Measurements from ENCODE around the gene SSC4D. TPM values are rescaled to one million over a fixed set of nuclear protein-coding genes. Genes with fewer than 3 reads are reported as not detected.
"Not testable (repeated sequence)": the region's sequence is repeated elsewhere in the genome, so short reads cannot be mapped to it uniquely, and the experiment has no call there.

Gene SSC4D
- total and polyA plus RNA-seq, 4 donors, result 0.28 to 2.1 (median 1.9) TPM

- TF ChIP-seq CTCF (IDR thresholded peaks at IDR 0.05; ENCODE audit: control extremely low read depth, extremely low read depth), result no peak
- Histone ChIP-seq H3K36me3 (ENCODE audit: control insufficient read depth in 4 of 4, insufficient read depth in 4 of 4, low read length in 4 of 4) (no peaks in the 10 kb centered on the region), H3K27me3 (ENCODE audit: control insufficient read depth in 3 of 3, insufficient read depth in 3 of 3, low read length in 2 of 3) (peaks cover 0 to 3% (median 0%) of the 10 kb centered on the region in 3 donors), H3K9me3 (ENCODE audit: control insufficient read depth in 4 of 4, insufficient read depth in 3 of 4, low read length in 3 of 4) (no peaks in the 10 kb centered on the region), H3K27ac (ENCODE audit: low read depth in 1 of 2, low read length in 1 of 2) (no peak overlapping the region), H3K4me3 (no peak overlapping the region), H3K9ac (ENCODE audit: insufficient read depth in 1 of 2, low read length in 2 of 2) (no peak overlapping the region), H3K4me1 (ENCODE audit: control insufficient read depth in 5 of 5, insufficient read depth in 5 of 5, low read length in 5 of 5) (peaks cover 0 to 2% (median 0%) of the 10 kb centered on the region in 5 donors)
- WGBS, 2 donors, result 88 to 90% methylated on average over 5 of the region's 5 CpGs
- DNase-seq, result no peak
- ATAC-seq (ENCODE audit: insufficient read depth, low FRiP score), result no peak
Observed at GRCh38 chr7:76427635-76428034, 18.1 kb upstream of the SSC4D start.

GRCh38 chr7:76426246-76426645, 16.7 kb upstream of the SSC4D start:
- Histone ChIP-seq H3K9ac (ENCODE audit: insufficient read depth in 1 of 2, low read length in 2 of 2) (no peak overlapping the region), H3K27me3 (ENCODE audit: control insufficient read depth in 3 of 3, insufficient read depth in 3 of 3, low read length in 2 of 3) (peaks cover 0 to 3% (median 0%) of the 10 kb centered on the region in 3 donors), H3K4me3 (no peak overlapping the region), H3K36me3 (ENCODE audit: control insufficient read depth in 4 of 4, insufficient read depth in 4 of 4, low read length in 4 of 4) (no peaks in the 10 kb centered on the region), H3K4me1 (ENCODE audit: control insufficient read depth in 5 of 5, insufficient read depth in 5 of 5, low read length in 5 of 5) (peaks cover 0 to 2% (median 0%) of the 10 kb centered on the region in 5 donors), H3K9me3 (ENCODE audit: control insufficient read depth in 4 of 4, insufficient read depth in 3 of 4, low read length in 3 of 4) (no peaks in the 10 kb centered on the region), H3K27ac (ENCODE audit: low read depth in 1 of 2, low read length in 1 of 2) (no peak overlapping the region)
- no peak for TF ChIP-seq CTCF (IDR thresholded peaks at IDR 0.05; ENCODE audit: control extremely low read depth, extremely low read depth)
- 91 to 97% methylated on average over 4 of the region's 4 CpGs for WGBS, 2 donors
- no peak for ATAC-seq (ENCODE audit: insufficient read depth, low FRiP score)
- DNase-seq, result no peak

GRCh38 chr7:76425558-76425957, 16.1 kb upstream of the SSC4D start:
- H3K36me3 ChIP-seq (ENCODE audit: control insufficient read depth in 4 of 4, insufficient read depth in 4 of 4, low read length in 4 of 4); H3K4me1 ChIP-seq (ENCODE audit: control insufficient read depth in 5 of 5, insufficient read depth in 5 of 5, low read length in 5 of 5); H3K9me3 ChIP-seq (ENCODE audit: control insufficient read depth in 4 of 4, insufficient read depth in 3 of 4, low read length in 3 of 4); H3K27ac ChIP-seq (ENCODE audit: low read depth in 1 of 2, low read length in 1 of 2); H3K4me3 ChIP-seq; ATAC-seq (ENCODE audit: insufficient read depth, low FRiP score); H3K27me3 ChIP-seq (ENCODE audit: control insufficient read depth in 3 of 3, insufficient read depth in 3 of 3, low read length in 2 of 3); DNase-seq; H3K9ac ChIP-seq (ENCODE audit: insufficient read depth in 1 of 2, low read length in 2 of 2): not testable (repeated sequence)
- 86 to 97% methylated on average over 4 of the region's 4 CpGs for WGBS, 2 donors

- DNase-seq, result no peak
- H3K9ac ChIP-seq (ENCODE audit: insufficient read depth in 1 of 2, low read length in 2 of 2), result no peak overlapping the region
- TF ChIP-seq CTCF (IDR thresholded peaks at IDR 0.05; ENCODE audit: control extremely low read depth, extremely low read depth), result no peak
- ATAC-seq (ENCODE audit: insufficient read depth, low FRiP score), result no peak
- peaks cover 0 to 2% (median 0%) of the 10 kb centered on the region in 5 donors for H3K4me1 ChIP-seq (ENCODE audit: control insufficient read depth in 5 of 5, insufficient read depth in 5 of 5, low read length in 5 of 5)
- no peaks in the 10 kb centered on the region for H3K36me3 ChIP-seq (ENCODE audit: control insufficient read depth in 4 of 4, insufficient read depth in 4 of 4, low read length in 4 of 4)
- peaks cover 0 to 3% (median 0%) of the 10 kb centered on the region in 3 donors for H3K27me3 ChIP-seq (ENCODE audit: control insufficient read depth in 3 of 3, insufficient read depth in 3 of 3, low read length in 2 of 3)
- 94 to 97% methylated on average over 9 of the region's 9 CpGs for WGBS, 2 donors
- H3K27ac ChIP-seq (ENCODE audit: low read depth in 1 of 2, low read length in 1 of 2), result no peak overlapping the region
- H3K9me3 ChIP-seq (ENCODE audit: control insufficient read depth in 4 of 4, insufficient read depth in 3 of 4, low read length in 3 of 4), result no peaks in the 10 kb centered on the region
- H3K4me3 ChIP-seq, result no peak overlapping the region
Observed at GRCh38 chr7:76425156-76425555, 15.7 kb upstream of the SSC4D start.
